ENCODE measurements around the gene AGK.
"Not testable (repeated sequence)": the region's sequence is repeated elsewhere in the genome, so short reads cannot be mapped to it uniquely, and the experiment has no call there.

Gene AGK

DNA sequence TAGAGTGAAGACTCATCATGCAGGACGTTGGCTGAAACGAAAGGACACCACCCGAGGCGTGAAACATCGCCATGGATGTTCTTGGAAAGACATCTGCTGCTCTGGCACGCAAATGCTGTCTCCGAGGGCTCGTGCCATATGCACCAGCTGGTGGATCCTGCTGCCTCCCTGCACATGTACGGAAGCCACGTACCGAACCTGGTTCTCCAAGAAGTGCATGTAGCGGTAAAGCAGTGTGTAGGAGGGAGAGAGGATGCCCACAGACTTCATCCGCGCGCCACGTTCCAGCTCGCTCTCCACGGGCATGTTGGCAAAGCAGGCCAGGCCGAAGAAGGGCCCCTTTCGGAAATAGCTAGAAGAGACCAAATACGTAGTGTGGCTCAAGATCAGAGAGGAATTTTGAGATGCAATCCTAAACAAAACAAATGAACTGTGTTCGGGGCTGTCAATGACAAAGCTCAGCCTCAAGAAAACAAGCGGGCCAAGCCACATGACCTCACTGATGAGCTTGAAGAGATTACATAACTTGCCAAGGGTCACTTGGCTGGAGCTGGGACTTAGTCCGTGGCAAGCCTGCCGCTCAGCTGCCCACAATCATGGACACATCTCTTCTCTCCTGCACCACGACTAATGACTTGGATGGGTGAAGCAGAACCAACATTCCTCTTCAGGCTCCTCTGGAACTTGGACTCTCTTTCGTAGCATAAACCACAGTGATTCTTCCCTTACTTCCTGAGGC is 134.2 kb downstream of the AGK start:
- H3K27ac ChIP-seq (ENCODE audit: insufficient read depth, low read length, poor library complexity, severe bottlenecking): no peak overlapping the region
- no peak for DNase-seq
- no peaks in the 10 kb centered on the region for H3K4me1 ChIP-seq (ENCODE audit: control insufficient read depth, insufficient read depth, low read length, poor library complexity, severe bottlenecking)
- H3K27me3 ChIP-seq (replicated peaks; ENCODE audit: control insufficient read depth, insufficient read depth, low read length, poor library complexity, severe bottlenecking): no peaks in the 10 kb centered on the region
- H3K36me3 ChIP-seq (ENCODE audit: control insufficient read depth, insufficient read depth, low read length): peaks cover 28% of the 10 kb centered on the region
- no peak overlapping the region for H3K4me3 ChIP-seq (ENCODE audit: insufficient read depth, low read depth, low read length, poor library complexity, severe bottlenecking)
- no peaks in the 10 kb centered on the region for H3K9me3 ChIP-seq (ENCODE audit: control insufficient read depth, low read length)

DNA sequence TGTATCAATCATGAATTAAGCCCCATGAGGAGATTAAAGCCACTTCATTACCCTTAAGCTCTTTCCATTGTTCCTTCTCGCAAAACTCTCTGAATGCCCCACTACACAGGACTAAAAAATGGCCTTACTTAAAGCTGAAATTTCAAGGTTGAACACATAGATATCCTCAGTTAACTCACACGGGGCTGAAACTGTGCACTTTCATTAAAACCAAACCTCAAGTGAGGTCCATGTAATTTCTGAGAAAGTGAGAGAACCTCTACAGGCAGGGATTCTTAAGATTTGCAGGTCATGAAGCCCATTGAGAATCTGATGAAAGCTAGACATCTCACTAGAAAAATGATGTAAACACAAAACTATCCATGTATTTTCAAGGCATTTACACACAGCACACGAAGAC is 134.9 kb downstream of the AGK start:
- H3K27me3 ChIP-seq (replicated peaks; ENCODE audit: control insufficient read depth, insufficient read depth, low read length, poor library complexity, severe bottlenecking): no peaks in the 10 kb centered on the region
- peaks cover 28% of the 10 kb centered on the region for H3K36me3 ChIP-seq (ENCODE audit: control insufficient read depth, insufficient read depth, low read length)
- no peaks in the 10 kb centered on the region for H3K9me3 ChIP-seq (ENCODE audit: control insufficient read depth, low read length)
- no peak overlapping the region for H3K27ac ChIP-seq (ENCODE audit: insufficient read depth, low read length, poor library complexity, severe bottlenecking)
- H3K4me1 ChIP-seq (ENCODE audit: control insufficient read depth, insufficient read depth, low read length, poor library complexity, severe bottlenecking): no peaks in the 10 kb centered on the region
- H3K4me3 ChIP-seq (ENCODE audit: insufficient read depth, low read depth, low read length, poor library complexity, severe bottlenecking): no peak overlapping the region
- DNase-seq: no peak

DNA sequence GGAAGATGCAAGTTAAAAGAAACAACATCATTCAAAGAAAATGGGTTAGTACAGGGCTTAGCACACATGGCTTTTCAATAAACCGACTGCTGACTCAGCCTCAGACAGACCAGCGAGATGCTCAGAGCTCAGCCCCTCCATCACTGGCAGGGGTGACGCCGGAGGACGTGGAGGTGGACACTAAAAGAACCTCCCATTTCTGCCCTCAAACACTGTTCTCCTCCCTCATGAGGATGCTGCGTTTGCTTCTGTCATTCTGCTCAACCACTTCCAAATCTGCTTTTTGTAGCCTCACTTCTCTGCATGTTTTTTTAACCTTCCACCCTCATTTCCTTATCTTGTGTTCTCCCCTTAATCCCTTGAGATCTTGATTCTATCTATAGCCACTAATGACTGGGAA is 135.5 kb downstream of the AGK start:
- Histone ChIP-seq H3K4me3 (ENCODE audit: insufficient read depth, low read depth, low read length, poor library complexity, severe bottlenecking) (no peak overlapping the region), H3K27me3 (replicated peaks; ENCODE audit: control insufficient read depth, insufficient read depth, low read length, poor library complexity, severe bottlenecking) (no peaks in the 10 kb centered on the region), H3K27ac (ENCODE audit: insufficient read depth, low read length, poor library complexity, severe bottlenecking) (no peak overlapping the region), H3K36me3 (ENCODE audit: control insufficient read depth, insufficient read depth, low read length) (peaks cover 25% of the 10 kb centered on the region), H3K9me3 (ENCODE audit: control insufficient read depth, low read length) (no peaks in the 10 kb centered on the region), H3K4me1 (ENCODE audit: control insufficient read depth, insufficient read depth, low read length, poor library complexity, severe bottlenecking) (no peaks in the 10 kb centered on the region)
- DNase-seq: no peak

DNA sequence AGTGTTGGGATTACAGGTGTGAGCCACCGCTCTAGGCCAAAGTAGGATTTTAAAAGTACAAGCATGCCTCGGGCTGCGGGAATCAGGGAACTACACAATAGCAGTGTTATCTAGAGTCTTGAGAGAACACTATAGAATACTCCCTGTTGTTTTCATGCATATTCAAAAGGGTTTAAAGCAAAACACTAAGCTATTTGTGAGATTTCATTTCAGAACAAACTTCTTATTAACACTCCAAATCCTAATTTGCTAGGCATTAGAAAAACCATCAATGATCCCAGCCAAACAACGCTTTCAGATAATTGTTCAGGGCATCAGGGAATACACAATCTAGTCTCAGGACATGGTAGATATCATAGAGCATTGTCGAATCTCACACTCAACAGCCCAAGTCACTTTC is 136.8 kb downstream of the AGK start:
- Histone ChIP-seq H3K36me3 (ENCODE audit: control insufficient read depth, insufficient read depth, low read length) (peaks cover 18% of the 10 kb centered on the region), H3K9me3 (ENCODE audit: control insufficient read depth, low read length) (no peaks in the 10 kb centered on the region), H3K4me3 (ENCODE audit: insufficient read depth, low read depth, low read length, poor library complexity, severe bottlenecking) (no peak overlapping the region), H3K4me1 (ENCODE audit: control insufficient read depth, insufficient read depth, low read length, poor library complexity, severe bottlenecking) (no peaks in the 10 kb centered on the region), H3K27ac (ENCODE audit: insufficient read depth, low read length, poor library complexity, severe bottlenecking) (no peak overlapping the region), H3K27me3 (replicated peaks; ENCODE audit: control insufficient read depth, insufficient read depth, low read length, poor library complexity, severe bottlenecking) (no peaks in the 10 kb centered on the region)
- no peak for DNase-seq

DNA sequence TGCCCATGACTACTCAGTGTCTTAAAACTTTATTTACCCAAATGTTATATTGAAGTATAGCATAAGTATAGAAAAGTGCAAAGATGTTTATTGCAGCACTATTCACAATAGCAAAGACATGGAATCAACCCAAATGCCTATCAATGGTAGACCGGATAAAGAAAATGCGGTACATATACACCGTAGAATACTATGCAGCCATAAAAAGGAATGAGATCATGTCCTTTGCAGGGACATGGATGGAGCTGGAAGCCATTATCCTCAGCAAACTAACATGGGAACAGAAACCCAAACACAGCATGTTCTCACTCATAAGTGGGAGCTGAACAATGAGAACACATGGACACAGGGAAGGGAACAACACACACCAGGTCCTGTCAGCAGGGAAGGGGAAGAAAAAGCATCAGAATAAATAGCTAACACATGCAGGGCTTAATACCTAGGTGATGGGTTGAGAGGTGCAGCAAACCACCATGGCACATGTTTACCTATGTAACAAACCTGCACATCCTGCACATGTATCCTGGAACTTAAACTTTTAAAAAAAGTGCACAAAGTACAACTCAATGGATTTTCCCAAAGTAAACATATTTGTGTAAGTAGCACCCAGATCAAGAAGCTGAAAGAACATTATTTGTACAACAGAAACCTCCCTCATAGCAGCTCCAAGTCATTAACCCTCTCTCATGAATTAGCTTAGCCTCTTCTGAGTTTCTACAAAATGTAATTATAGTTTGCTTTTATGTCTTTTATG is 138.0 kb downstream of the AGK start:
- H3K36me3 ChIP-seq (ENCODE audit: control insufficient read depth, insufficient read depth, low read length); H3K4me1 ChIP-seq (ENCODE audit: control insufficient read depth, insufficient read depth, low read length, poor library complexity, severe bottlenecking); H3K27me3 ChIP-seq (replicated peaks; ENCODE audit: control insufficient read depth, insufficient read depth, low read length, poor library complexity, severe bottlenecking); DNase-seq; H3K4me3 ChIP-seq (ENCODE audit: insufficient read depth, low read depth, low read length, poor library complexity, severe bottlenecking); H3K9me3 ChIP-seq (ENCODE audit: control insufficient read depth, low read length); H3K27ac ChIP-seq (ENCODE audit: insufficient read depth, low read length, poor library complexity, severe bottlenecking): not testable (repeated sequence)

DNA sequence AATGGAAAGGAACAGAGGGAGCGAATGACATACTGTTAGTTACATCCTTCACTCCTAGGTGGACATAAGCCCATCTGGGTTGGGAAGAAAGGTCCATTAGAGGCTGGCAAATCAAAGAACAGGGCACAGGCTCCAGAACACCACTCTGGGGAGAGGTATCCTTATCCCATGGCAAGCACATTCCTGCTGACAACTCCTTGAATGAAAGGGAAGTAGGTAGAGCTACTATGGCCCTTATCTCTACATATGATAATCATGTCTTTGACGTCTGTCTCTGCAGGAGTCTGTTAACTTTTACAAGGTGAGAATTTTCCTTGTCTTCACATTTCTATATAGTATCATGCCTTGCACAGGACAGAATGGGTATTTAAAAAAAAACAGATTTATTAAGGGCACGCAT is 140.3 kb downstream of the AGK start:
- H3K9me3 ChIP-seq (ENCODE audit: control insufficient read depth, low read length): no peaks in the 10 kb centered on the region
- no peaks in the 10 kb centered on the region for H3K27me3 ChIP-seq (replicated peaks; ENCODE audit: control insufficient read depth, insufficient read depth, low read length, poor library complexity, severe bottlenecking)
- H3K27ac ChIP-seq (ENCODE audit: insufficient read depth, low read length, poor library complexity, severe bottlenecking): no peak overlapping the region
- H3K4me3 ChIP-seq (ENCODE audit: insufficient read depth, low read depth, low read length, poor library complexity, severe bottlenecking): no peak overlapping the region
- no peaks in the 10 kb centered on the region for H3K36me3 ChIP-seq (ENCODE audit: control insufficient read depth, insufficient read depth, low read length)
- no peaks in the 10 kb centered on the region for H3K4me1 ChIP-seq (ENCODE audit: control insufficient read depth, insufficient read depth, low read length, poor library complexity, severe bottlenecking)
- DNase-seq: no peak

DNA sequence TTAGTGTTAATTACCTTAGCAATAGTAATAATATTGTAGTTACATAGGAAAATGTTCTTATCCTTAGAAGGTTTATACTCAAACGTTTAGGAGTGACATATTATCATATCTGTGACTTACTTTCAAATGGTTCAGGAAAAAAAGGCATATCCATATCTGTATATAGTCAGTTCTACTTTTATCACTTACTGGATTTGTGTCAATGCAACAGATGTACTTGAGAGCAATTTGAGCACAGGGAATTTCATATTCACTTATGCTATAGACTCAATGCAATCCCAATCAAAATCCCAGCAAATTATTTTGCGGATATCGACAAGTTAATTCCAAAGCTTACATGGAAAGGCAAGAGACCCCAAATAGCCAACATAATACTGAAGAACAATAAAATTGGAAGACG is 140.8 kb downstream of the AGK start:
- no peaks in the 10 kb centered on the region for H3K9me3 ChIP-seq (ENCODE audit: control insufficient read depth, low read length)
- H3K36me3 ChIP-seq (ENCODE audit: control insufficient read depth, insufficient read depth, low read length): no peaks in the 10 kb centered on the region
- no peak overlapping the region for H3K27ac ChIP-seq (ENCODE audit: insufficient read depth, low read length, poor library complexity, severe bottlenecking)

DNA sequence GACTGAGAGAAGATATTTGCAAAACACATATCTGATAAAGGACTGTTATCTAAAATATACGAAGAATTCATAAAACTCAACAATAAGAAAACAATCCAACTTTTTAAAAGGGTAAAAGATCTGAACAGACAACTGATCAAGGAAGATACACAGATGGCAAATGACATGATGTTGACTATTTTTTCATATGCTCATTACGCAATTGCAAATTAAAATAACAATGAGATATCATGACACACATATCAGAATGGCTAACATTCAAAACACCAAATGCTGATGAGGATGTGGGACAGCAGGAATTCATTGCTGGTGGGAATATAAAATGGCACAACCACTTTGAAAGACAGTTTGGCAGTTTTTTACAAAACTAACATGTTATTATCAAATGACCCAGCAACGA is 141.9 kb downstream of the AGK start:
- Histone ChIP-seq H3K4me1 (ENCODE audit: control insufficient read depth, insufficient read depth, low read length, poor library complexity, severe bottlenecking) (no peaks in the 10 kb centered on the region), H3K4me3 (ENCODE audit: insufficient read depth, low read depth, low read length, poor library complexity, severe bottlenecking) (no peak overlapping the region), H3K27ac (ENCODE audit: insufficient read depth, low read length, poor library complexity, severe bottlenecking) (no peak overlapping the region), H3K9me3 (ENCODE audit: control insufficient read depth, low read length) (no peaks in the 10 kb centered on the region), H3K36me3 (ENCODE audit: control insufficient read depth, insufficient read depth, low read length) (no peaks in the 10 kb centered on the region), H3K27me3 (replicated peaks; ENCODE audit: control insufficient read depth, insufficient read depth, low read length, poor library complexity, severe bottlenecking) (no peaks in the 10 kb centered on the region)
- DNase-seq: no peak

More for the DNA sequence above, 140.8 kb downstream of the AGK start:
- Histone ChIP-seq H3K27me3 (replicated peaks; ENCODE audit: control insufficient read depth, insufficient read depth, low read length, poor library complexity, severe bottlenecking) (no peaks in the 10 kb centered on the region), H3K4me3 (ENCODE audit: insufficient read depth, low read depth, low read length, poor library complexity, severe bottlenecking) (no peak overlapping the region), H3K4me1 (ENCODE audit: control insufficient read depth, insufficient read depth, low read length, poor library complexity, severe bottlenecking) (no peaks in the 10 kb centered on the region)
- DNase-seq: no peak

DNA sequence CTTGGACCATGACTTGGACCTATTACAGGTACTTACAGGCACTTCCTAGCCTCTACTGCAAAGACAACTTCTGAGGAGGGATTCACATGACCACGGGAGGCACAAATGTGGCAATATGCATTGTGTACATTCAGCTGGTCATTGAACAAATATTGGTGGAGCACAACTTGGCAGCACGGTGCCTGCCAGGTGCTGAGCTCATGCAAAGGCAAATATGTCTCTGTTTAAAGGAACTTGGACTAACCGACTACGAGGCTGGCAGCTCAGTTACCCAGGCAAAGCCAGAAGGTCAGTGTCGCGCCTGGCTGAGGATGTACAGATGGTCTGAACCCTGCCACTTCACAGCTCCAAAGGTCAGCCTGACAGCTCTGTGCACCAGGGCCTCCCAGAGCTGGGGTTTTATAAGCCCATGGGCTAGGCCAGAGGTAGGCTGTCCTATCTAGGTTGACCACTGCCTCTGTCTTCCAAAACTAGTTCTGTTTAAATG is 144.6 kb downstream of the AGK start:
- peaks cover under 1% of the 10 kb centered on the region for H3K4me1 ChIP-seq (ENCODE audit: control insufficient read depth, insufficient read depth, low read length, poor library complexity, severe bottlenecking)
- H3K27ac ChIP-seq (ENCODE audit: insufficient read depth, low read length, poor library complexity, severe bottlenecking): no peak overlapping the region
- no peaks in the 10 kb centered on the region for H3K36me3 ChIP-seq (ENCODE audit: control insufficient read depth, insufficient read depth, low read length)
- DNase-seq: no peak
- H3K9me3 ChIP-seq (ENCODE audit: control insufficient read depth, low read length): no peaks in the 10 kb centered on the region
- no peak overlapping the region for H3K4me3 ChIP-seq (ENCODE audit: insufficient read depth, low read depth, low read length, poor library complexity, severe bottlenecking)
- no peaks in the 10 kb centered on the region for H3K27me3 ChIP-seq (replicated peaks; ENCODE audit: control insufficient read depth, insufficient read depth, low read length, poor library complexity, severe bottlenecking)

DNA sequence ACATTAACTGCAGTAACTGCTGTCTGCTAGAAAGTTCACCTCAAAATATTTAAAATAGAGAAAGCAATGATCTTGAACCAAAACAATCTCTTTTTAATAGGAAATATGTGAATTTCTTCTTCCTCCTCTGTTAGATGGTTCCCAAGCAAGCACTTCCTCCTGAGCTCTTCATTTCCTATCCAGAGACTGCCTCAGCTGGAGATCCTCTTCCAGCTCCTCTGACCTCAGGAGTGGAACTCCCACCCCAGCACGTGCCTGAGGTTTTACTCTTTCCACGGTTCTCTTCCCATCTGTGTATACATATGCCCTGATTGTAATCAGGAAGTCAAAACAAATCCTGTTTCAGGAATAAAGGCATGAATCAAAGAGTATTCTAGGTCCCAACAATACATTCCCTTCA is 145.1 kb downstream of the AGK start:
- H3K4me1 ChIP-seq (ENCODE audit: control insufficient read depth, insufficient read depth, low read length, poor library complexity, severe bottlenecking): peaks cover 3% of the 10 kb centered on the region

More for the DNA sequence above, 145.1 kb downstream of the AGK start:
- no peaks in the 10 kb centered on the region for H3K36me3 ChIP-seq (ENCODE audit: control insufficient read depth, insufficient read depth, low read length)
- H3K27ac ChIP-seq (ENCODE audit: insufficient read depth, low read length, poor library complexity, severe bottlenecking): no peak overlapping the region
- no peaks in the 10 kb centered on the region for H3K27me3 ChIP-seq (replicated peaks; ENCODE audit: control insufficient read depth, insufficient read depth, low read length, poor library complexity, severe bottlenecking)
- H3K4me3 ChIP-seq (ENCODE audit: insufficient read depth, low read depth, low read length, poor library complexity, severe bottlenecking): no peak overlapping the region
- H3K9me3 ChIP-seq (ENCODE audit: control insufficient read depth, low read length): no peaks in the 10 kb centered on the region
- no peak for DNase-seq

All from effector memory CD4-positive, alpha-beta T cell (primary cell).